HFFc6 (cell line): ENCODE data around the gene ITGB6. TPM values are rescaled to one million over a fixed set of nuclear protein-coding genes. Genes with fewer than 3 reads are reported as not detected.

ENCODE experiments used
- DNase-seq: peaks from one replicate; pipeline ENCODE4 v3.0.0-alpha.2; 2018
- H3K27ac Mint-ChIP-seq: 2 replicates; pipeline ENCODE4 v1.8.0; 2020; ENCODE audit warnings: mild to moderate bottlenecking, mixed read lengths
- H3K27me3 Mint-ChIP-seq: 2 replicates; pipeline ENCODE4 v1.8.0; 2021; ENCODE audit warnings: mild to moderate bottlenecking, moderate library complexity, mixed read lengths; ENCODE audit not compliant: insufficient read depth
- H3K36me3 Mint-ChIP-seq: 2 replicates; pipeline ENCODE4 v1.8.0; 2021; ENCODE audit warnings: low read depth, mixed read lengths
- H3K4me1 Mint-ChIP-seq: 2 replicates; pipeline ENCODE4 v1.8.0; 2020; ENCODE audit warnings: low read depth, mixed read lengths
- H3K4me3 Mint-ChIP-seq: 2 replicates; pipeline ENCODE4 v1.8.0; 2020; ENCODE audit warnings: mild to moderate bottlenecking, moderate library complexity, mixed read lengths
- H3K9me3 Mint-ChIP-seq: 2 replicates; pipeline ENCODE4 v1.8.0; 2020; ENCODE audit warnings: mild to moderate bottlenecking, mixed read lengths
- total RNA-seq, 6 experiments: library from RNA; stranded (reverse); fragmentation: NEBNext Ultra II Directional; extraction: Animal tissue kit (Norgen Biotek cat#: 25700); gene quantifications; 2 replicates in 1 of 6; 3 replicates in 5 of 6; pipeline ENCODE4 v1.2.3, GENCODE V29; 2021
- TF ChIP-seq, protein P1 (sequence below): fragments of 200-600 bp; sonication (generic); IDR thresholded peaks from 2 replicates; pipeline ENCODE4 v1.5.0; 2021; ENCODE audit warnings: antibody characterized with exemption, mild to moderate bottlenecking

Gene ITGB6
- total RNA-seq, 6 experiments from 2014 or later: 0.33 TPM; not detected in 4

DNA sequence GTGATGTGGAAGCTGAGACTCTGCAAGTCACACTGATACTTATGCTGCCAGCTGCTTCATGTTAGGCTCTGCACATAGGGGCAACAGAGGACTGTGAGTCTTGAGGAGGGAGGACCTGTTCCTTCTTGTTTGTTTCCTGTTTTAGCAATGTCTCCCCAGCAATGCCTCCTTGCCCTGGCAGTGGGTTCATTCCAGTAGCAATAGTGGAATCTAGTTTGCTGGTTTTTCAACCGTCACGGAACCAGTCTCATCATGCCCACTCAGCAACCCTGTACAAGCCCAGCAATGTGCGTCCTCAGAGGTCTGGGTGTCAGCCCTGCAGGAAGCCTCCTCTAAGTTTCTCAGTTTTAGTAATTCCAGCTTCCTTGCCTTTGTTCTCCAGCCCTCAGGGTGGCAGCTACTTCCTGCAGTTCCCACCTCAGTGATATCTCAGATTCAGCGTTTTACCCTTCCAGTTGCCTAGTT lies 20.5 kb upstream of the ITGB6 start:
- peaks cover 3% of the 10 kb centered on the region; the same call in 1 of the 2 replicates for H3K27me3 Mint-ChIP-seq
- peak overlapping the region; percentile 96; the same call in 1 of the 2 replicates for H3K27ac Mint-ChIP-seq
- H3K36me3 Mint-ChIP-seq: no peaks in the 10 kb centered on the region
- no peak for DNase-seq
- H3K4me1 Mint-ChIP-seq: peaks cover 75% of the 10 kb centered on the region
- TF ChIP-seq, protein P1, sequence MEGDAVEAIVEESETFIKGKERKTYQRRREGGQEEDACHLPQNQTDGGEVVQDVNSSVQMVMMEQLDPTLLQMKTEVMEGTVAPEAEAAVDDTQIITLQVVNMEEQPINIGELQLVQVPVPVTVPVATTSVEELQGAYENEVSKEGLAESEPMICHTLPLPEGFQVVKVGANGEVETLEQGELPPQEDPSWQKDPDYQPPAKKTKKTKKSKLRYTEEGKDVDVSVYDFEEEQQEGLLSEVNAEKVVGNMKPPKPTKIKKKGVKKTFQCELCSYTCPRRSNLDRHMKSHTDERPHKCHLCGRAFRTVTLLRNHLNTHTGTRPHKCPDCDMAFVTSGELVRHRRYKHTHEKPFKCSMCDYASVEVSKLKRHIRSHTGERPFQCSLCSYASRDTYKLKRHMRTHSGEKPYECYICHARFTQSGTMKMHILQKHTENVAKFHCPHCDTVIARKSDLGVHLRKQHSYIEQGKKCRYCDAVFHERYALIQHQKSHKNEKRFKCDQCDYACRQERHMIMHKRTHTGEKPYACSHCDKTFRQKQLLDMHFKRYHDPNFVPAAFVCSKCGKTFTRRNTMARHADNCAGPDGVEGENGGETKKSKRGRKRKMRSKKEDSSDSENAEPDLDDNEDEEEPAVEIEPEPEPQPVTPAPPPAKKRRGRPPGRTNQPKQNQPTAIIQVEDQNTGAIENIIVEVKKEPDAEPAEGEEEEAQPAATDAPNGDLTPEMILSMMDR: no peak
- H3K9me3 Mint-ChIP-seq: no peaks in the 10 kb centered on the region
- H3K4me3 Mint-ChIP-seq: no peak overlapping the region

GRCh38 chr2:160220026-160220425 lies 20.0 kb upstream of the ITGB6 start:
- H3K4me3 Mint-ChIP-seq: no peak overlapping the region
- no peaks in the 10 kb centered on the region for H3K36me3 Mint-ChIP-seq
- H3K27ac Mint-ChIP-seq: no peak overlapping the region
- H3K4me1 Mint-ChIP-seq: peaks cover 75% of the 10 kb centered on the region
- H3K9me3 Mint-ChIP-seq: no peaks in the 10 kb centered on the region
- peaks cover 3% of the 10 kb centered on the region; the same call in 1 of the 2 replicates for H3K27me3 Mint-ChIP-seq
- TF ChIP-seq, protein P1: no peak
- DNase-seq: no peak

GRCh38 chr2:160214461-160215445 lies 14.7 kb upstream of the ITGB6 start:
- peaks cover 63% of the 10 kb centered on the region for H3K4me1 Mint-ChIP-seq
- H3K27me3 Mint-ChIP-seq: peaks cover 3% of the 10 kb centered on the region; the same call in 1 of the 2 replicates
- TF ChIP-seq, protein P1: no peak
- H3K9me3 Mint-ChIP-seq: no peaks in the 10 kb centered on the region
- H3K4me3 Mint-ChIP-seq: peak overlapping the region; percentile 49
- DNase-seq: peak; percentile 83
- peak overlapping the region; percentile 72 for H3K27ac Mint-ChIP-seq
- no peaks in the 10 kb centered on the region for H3K36me3 Mint-ChIP-seq

GRCh38 chr2:160213511-160213910 lies 13.4 kb upstream of the ITGB6 start:
- H3K27me3 Mint-ChIP-seq: peaks cover 2% of the 10 kb centered on the region; the same call in 1 of the 2 replicates
- H3K27ac Mint-ChIP-seq: no peak overlapping the region
- peaks cover 69% of the 10 kb centered on the region for H3K4me1 Mint-ChIP-seq
- no peaks in the 10 kb centered on the region for H3K9me3 Mint-ChIP-seq
- TF ChIP-seq, protein P1: no peak
- no peaks in the 10 kb centered on the region for H3K36me3 Mint-ChIP-seq
- H3K4me3 Mint-ChIP-seq: no peak overlapping the region
- no peak for DNase-seq

GRCh38 chr2:160210599-160211138 lies 10.6 kb upstream of the ITGB6 start:
- Mint-ChIP-seq H3K4me1 (peaks cover 85% of the 10 kb centered on the region), H3K4me3 (no peak overlapping the region), H3K27me3 (no peaks in the 10 kb centered on the region), H3K36me3 (no peaks in the 10 kb centered on the region), H3K27ac (peak overlapping the region; percentile 96), H3K9me3 (no peaks in the 10 kb centered on the region)
- no peak for DNase-seq
- TF ChIP-seq, protein P1: peak; percentile 81
